Measurements from ENCODE around the gene MAP1LC3C.

GRCh38 chr1:241972703-241973369 lies 26.1 kb downstream of the MAP1LC3C start:
- TF ChIP-seq CTCF (IDR thresholded peaks at IDR 0.05): no peak
- no peak for TF ChIP-seq POLR2AphosphoS5 (IDR thresholded peaks at IDR 0.05)
- TF ChIP-seq POLR2A (IDR thresholded peaks at IDR 0.05): no peak

All from gastroesophageal sphincter (tissue), 3 donors.